Fibroblast of skin of right biceps (primary cell): Measurements from ENCODE around the gene OR5K1.

ENCODE experiments used
- DNase-seq: peaks from one replicate; pipeline ENCODE4 v3.0.0-alpha.2; 2013

Gene OR5K1

DNA sequence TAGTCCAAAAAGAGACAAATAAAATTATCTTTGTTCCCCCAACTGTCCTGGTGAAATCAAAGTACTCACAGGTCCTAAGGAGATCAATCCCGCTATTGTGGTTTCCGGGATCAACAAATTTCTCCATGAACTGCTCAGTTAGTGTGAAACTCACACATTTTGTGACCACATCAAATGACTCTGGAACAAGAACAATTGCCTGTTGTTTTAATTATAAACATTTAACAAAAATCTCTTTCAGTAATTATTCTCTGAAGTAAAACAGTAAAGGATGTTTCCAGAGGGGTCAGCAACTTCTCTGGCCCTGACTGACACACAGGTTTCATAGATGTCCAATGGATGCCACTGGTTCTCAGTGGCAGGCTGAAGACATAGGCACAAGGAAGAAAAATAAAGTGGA, 55.8 kb downstream of the OR5K1 start:
- no peak for DNase-seq

DNA sequence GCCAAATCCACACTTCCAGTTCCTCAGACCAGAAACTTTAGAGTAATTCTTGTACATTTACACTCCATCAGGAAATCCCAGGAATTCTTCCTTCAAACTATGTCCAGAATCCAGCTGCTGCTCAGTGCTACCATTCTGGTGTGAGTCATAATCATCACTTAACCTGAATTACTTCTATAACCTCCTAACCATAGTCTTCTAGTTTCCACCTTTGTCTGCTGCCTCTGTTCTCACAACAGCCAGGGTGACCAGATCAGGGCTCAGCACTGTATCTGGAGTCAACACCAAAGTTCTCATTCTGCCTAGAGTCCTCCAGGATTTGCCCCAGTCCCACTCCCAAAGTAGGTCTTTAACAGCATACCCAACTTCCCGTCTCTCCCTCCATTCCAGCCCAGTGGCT, 56.4 kb downstream of the OR5K1 start:
- DNase-seq = peak; percentile 18

DNA sequence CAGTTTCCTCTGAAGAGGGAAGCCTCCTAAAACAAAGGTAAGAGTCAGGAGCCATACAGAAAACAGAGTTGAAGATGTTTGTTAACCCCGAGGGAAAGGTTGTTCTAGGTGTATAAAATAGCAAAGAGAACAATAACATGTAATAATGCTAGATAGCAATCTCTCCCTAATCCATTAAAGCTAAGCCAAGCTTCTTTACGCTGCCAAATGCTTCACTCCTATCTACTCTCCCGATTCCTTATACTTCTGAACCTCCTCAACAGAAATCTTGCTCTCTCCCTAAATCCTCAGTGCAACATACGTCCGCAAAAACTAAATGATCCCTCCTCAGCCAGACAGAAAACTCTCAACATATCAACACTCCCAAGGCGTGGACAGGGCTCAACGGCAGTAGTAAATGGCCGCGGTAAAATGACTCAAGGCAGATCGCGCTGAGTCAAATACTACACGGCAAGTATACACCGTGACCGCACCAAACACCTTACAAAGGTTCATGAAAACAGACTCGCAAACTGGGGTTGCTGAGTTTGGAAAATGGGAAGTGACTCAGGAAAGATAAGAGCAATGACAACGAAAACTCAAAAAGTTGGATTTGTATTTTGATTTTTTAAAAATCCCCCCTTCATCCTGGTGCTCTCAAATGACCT, 59.0 kb downstream of the OR5K1 start:
- peak; percentile 68 for DNase-seq
